Left hindlimb (tissue), 1 donor: ENCODE measurements around the gene ANKRD37.

Experiments
- DNase-seq: peaks from one replicate; pipeline ENCODE4 v3.0.0-alpha.2; 2018

ANKRD37 gene

GRCh38 chr4:185425647-185426352 lies 29.2 kb downstream of the ANKRD37 start, which contains the start of gene UFSP2:
Gene UFSP2, minus strand, starts transcription at chr4:185425964. Its CDS starts 96 bp downstream, at chr4:185425868.
- DNase-seq = peak; percentile 92

DNA sequence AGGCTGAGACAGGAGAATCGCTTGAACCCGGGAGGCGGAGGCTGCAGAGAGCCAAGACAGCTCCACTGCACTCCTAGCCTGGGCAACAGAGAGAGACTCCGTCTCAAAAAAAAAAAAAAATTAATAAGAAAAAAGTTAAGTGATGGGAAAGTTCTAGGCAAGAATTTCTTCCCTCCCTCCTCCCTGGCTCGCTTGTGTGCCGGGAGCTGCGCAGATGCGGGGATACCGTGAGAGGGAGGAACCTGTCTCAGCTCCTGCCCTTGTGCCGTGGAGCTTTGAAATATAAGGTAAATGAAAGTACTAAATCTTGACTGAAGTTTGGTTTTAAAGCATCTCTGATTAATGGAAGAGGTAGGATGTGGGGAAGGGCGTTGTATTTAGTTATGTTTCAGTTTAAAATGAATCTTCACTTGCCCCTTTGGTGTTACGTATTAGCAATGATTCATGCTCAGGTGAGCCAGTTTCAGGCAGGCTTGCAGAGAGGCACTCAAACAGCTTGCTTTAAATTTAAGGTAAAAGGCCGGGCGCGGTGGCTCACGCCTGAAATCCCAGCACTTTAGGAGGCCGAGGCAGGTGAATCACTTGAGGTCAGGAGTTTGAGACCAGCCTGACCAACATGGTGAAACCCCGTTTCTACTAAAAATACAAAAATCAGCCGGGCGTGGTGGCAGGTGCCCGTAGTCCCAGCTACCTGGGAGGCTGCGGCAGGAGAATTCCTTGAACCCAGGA lies 30.5 kb downstream of the ANKRD37 start:
- no peak for DNase-seq

DNA sequence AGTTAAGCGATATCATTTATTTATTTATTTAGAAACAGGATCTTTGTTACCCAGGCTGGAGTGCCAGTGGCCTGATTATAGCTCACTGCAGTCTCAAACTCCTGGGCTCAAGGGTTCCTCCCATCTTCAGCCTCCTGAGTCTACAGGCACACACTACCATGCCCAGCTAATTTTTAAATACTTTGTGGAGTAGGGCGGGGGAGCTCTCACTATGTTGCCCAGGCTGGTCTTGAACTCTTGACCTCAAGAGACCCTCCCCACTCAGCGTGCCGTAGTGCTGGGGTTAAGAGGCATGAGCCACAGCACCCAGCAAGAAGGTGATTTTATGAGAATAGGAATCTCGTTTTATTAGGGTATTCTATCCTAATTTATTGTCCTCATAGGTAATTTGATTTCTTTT lies 33.0 kb downstream of the ANKRD37 start:
- DNase-seq = no peak

DNA sequence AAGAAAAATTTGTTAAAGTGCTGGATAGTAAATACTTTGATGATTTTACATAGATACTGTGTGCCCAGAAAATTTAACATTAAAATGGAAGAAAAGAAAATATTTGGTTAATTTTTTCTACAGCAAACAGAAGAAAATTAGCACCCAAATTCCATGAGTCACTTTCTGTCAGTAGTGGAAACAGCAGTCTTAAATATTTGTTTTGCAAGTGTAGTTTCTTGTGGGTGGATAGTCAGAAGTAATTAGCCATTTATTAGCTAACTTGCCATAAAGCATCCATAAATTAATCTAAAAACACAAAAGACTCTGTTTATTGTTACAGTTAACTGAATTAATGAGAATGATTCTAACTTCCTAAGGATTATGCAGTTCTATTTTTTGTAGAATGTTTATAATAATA lies 38.8 kb downstream of the ANKRD37 start:
- no peak for DNase-seq

DNA sequence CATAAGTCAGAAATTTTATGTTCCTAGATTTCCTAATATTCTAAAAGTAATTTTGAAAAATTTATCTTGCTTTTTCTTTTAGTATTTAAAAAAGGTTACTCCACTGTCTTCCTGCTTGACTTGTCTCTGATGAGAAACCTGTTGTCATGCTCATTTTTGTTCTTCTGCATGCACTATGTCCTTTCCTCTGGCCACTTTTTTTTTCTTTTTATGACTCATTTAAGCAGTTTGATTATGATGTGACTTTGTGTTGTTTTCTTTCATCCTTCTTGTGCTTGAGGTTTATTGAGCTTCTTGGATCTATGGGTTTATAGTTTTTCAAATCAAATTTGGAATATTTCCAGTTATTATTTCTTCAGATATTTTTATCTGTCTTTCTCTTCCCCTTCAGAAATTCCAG lies 41.2 kb downstream of the ANKRD37 start:
- no peak for DNase-seq

GRCh38 chr4:185441479-185441878 lies 44.8 kb downstream of the ANKRD37 start:
- no peak for DNase-seq

DNA sequence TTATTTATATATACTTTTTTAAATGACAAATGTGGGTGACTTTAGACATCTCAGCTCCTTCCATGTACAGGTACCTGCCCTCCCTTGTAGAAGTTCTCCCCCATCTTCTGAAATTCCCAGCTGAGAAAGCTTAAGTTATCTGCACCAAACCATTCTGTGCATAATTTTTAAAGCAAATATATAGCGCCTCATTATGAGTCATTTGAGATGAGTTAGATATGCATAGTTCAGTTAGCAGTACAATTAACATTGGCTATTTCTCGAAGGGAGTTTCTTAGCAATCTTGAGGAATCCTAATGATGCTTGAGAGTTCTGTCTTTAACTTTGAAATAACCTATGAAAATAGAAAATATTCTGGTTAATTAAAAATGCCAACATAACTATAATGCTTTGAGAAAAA lies 48.6 kb downstream of the ANKRD37 start:
- DNase-seq = no peak
